ENCODE measurements around the gene NIP7.

NIP7 gene

GRCh38 chr16:69318911-69319289, 20.7 kb upstream of the NIP7 start:
- DNase-seq (ENCODE audit: low spot score): no peak

GRCh38 chr16:69319381-69319780, 20.2 kb upstream of the NIP7 start:
- no peak for DNase-seq (ENCODE audit: low spot score)

DNA sequence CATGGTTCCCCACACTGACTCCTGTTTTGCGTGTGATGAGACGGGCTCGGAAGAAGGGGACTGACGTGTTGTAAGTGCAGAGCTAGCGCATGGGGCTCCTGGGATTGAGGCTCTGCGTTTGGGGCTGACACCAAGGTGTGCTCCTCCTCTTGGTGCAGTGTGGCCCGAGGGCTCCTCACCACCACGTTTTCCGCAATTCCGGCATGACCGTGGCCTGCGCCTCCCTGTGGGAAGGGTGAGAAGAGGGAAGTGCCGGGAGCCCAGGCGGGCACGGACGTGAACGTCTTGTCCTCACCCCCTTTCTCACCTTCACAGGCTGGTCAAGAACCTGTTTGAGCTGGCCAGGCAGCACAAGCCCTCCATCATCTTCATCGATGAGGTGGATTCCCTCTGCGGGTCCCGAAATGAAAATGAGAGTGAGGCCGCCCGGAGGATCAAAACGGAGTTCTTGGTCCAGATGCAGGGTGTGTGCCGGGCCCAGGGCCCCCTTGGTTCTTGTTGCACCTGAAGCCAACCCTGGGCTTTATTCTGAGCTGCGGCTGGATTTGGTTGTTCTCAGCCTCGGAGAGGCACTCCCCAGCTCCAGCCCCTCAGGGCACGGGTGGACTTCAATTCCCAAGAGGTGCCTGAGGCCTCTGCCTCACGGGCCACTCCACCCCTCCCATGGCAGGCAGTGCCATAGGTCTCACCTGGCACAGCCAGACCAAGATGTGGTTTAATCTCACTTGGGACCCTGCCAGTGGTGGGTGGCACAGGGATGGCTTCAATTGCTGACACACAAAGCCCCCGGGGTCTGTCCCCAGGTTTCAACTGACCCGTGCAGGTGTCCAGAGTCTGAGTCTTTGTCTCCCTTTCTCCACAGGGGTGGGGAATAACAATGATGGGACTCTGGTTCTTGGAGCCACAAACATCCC, 19.5 kb upstream of the NIP7 start:
- DNase-seq (ENCODE audit: low spot score): no peak

GRCh38 chr16:69320740-69321073, 18.9 kb upstream of the NIP7 start:
- no peak for DNase-seq (ENCODE audit: low spot score)

GRCh38 chr16:69321080-69321479, 18.5 kb upstream of the NIP7 start:
- no peak for DNase-seq (ENCODE audit: low spot score)

DNA sequence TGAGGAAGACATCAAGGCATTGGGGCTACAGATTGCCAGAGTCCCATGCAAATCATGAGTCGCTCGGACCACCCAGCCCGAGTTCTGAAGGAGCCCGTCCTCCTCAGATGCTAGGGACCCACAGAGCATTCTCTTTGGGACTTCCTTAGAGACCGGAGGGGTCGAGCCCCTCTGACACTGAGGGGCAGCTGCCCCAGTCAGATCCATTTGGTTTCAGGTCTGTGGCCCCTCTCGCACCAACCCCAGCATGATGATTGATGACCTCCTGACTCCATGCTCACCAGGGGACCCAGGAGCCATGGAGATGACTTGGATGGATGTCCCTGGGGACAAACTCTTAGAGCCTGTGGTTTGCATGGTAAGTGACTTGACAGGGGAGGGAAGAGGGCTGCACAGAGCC, 17.2 kb upstream of the NIP7 start:
- no peak for DNase-seq (ENCODE audit: low spot score)

DNA sequence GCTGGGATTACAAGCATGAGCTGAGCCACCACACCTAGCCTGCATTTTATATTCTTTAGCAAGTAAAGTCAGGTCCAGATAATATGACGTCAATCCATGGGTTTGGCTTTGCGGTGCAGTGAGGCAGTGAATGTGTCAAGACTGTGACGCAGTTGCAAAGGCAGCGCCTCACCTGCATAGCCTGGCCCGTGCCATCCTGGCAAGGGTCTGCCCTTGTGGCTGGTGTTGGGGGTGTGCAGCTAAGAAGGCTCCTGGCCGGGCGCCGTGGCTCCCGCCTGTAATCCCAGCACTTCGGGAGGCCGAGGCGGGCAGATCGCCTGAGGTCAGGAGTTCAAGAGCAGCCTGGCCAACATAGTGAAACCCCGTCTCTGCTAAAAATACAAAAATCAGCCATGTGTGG, 16.2 kb upstream of the NIP7 start:
- no peak for DNase-seq (ENCODE audit: low spot score)

DNA sequence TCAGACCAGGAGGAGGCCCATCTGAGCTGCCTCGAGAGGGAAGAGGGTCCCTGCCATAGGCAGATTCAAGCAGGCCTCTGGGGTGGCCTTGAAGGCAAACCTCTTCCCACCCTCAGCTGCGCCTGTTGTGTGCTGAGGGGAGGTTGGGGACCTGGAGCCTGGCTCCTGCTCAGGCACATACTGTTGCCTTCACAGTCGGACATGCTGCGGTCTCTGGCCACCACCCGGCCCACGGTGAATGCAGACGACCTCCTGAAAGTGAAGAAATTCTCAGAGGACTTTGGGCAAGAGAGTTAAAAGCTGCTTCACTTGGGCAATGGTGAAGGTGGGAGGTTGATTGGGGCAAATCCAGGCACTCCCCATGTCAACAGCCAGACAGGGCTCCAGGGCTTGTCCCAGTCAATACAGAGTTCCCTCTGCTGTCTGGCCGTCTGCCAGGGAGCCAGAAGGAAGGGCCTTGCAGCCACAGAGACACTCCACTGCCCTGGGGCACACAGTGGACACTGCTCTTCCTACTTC, 15.5 kb upstream of the NIP7 start:
- DNase-seq (ENCODE audit: low spot score): no peak

DNA sequence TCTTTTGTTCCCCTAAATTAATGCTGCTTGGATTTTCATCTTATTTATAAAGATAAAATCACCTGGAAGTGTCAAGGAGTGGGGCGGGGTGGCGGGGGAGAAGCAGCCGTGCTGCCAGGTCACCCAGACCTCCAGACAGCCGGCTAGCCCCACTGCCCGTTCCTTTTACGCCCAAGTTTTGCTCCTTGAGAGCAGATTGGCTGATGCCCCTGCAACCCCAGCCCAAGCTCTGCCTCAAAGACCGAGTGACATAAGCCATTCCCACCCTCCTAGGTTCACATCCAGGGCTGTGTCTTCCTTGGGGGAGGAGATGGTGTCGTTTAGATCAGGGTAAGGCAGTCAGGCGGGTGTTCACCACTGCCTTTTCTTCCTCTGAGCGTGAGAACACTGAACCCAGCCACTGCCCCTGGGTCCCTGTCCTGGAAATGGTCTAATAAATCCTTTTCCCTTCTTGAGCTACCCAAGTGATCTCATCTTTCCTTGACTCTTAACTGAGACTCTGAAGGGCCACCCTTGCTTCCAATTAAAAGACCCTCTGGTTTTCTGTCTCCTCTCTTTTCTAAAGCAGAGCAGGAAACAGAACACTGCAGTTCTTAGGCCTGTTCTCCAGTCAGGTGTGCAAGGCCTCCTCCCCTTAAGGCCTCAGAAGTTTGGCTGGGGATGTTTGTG, 14.9 kb upstream of the NIP7 start:
- DNase-seq (ENCODE audit: low spot score): no peak

DNA sequence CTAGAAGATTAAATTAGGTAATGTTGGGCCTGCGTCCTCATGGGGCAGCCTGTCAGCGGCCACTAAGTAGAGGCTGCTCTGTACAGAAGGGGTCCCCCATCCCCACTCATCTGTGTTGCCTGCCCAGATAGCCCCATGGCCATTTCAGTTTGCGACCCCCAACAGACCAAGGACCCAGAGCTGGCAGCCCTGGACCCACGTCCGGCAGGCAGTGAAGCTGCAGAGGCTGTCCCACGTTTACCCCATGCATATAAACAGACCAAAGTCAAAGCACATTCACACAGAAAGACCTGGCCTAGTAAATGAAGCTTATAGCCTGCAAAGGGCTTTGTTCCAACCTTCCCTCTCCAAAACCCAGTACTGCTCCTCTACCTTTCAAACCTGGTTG, 13.8 kb upstream of the NIP7 start:
- DNase-seq (ENCODE audit: low spot score): no peak

GRCh38 chr16:69326172-69326873, 13.2 kb upstream of the NIP7 start:
- DNase-seq (ENCODE audit: low spot score): no peak

- no peak for DNase-seq (ENCODE audit: low spot score)
Measured at GRCh38 chr16:69327585-69328310, 11.8 kb upstream of the NIP7 start.

- no peak for DNase-seq (ENCODE audit: low spot score)
Measured at GRCh38 chr16:69328854-69329316, 10.7 kb upstream of the NIP7 start.

- no peak for DNase-seq (ENCODE audit: low spot score)
Measured at GRCh38 chr16:69329369-69330285, 9.9 kb upstream of the NIP7 start.

DNA sequence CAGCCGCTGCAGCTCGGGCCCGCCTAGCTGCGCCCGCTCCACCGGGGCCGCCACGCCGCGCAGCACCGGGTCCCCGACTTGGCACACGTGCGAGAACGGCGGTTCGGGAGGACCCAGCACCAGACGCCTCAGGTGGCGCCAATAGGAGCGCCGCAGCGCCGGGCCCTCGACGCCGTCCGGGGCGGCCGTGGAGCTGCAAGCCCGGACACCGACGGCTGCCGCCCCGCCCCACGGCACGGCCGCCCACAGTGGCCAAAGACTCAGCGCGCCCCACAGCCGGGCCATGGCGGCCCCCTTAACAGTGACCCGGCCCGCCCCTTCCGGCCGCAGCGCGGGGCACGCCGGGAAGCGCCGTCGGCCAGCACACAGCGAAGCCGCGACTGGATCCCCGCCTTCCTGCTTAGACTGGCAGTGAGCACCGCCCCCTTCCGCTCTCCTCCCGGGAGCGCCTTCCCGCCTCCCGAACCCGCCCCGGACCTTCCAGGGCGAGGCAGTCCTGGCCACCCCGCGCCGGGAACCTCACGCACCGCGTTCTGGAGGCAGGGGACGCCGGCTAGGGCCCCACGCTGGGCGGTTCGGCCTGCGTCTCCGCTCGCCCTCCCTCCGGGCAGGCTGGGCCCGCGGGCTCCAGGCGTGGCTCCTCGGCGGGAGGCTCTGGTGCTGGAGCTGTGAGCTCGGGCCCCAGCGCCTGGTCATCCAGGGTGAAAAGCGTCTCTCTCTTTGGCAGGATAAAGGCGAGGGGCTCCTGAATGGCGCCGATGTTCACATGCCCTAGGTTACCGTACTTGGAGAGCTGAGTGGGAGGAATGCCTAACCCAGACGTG, 9.1 kb upstream of the NIP7 start, which contains the start of gene PDF:
TSS of gene PDF (minus strand) at position 303 of the 824 bp plus-strand sequence. CDS start at position 285, 18 bp downstream.
- peak; percentile 95 for DNase-seq (ENCODE audit: low spot score)

DNA sequence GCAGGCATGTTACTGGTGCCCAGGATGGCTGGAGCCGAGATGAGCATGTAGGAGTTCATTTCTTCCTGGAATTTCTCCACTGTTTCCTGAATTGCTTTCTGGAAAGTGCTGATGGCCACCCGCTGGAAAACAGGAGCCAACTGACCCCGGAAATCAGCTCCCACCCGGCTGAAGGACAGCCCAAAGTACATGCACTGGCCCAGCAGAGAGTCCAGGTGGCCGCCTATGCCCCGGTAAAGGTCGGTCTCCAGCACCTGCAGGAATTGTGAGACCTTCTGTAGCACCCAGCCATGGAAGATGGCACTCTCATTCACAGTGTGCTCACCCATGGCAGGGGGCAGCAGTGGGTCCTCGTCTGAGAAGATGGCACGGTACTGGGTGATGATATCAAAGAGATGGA, 4.9 kb upstream of the NIP7 start:
- no peak for DNase-seq (ENCODE audit: low spot score)

- no peak for DNase-seq (ENCODE audit: low spot score)
Measured at GRCh38 chr16:69338557-69339288, 849 bp upstream of the NIP7 start.

DNA sequence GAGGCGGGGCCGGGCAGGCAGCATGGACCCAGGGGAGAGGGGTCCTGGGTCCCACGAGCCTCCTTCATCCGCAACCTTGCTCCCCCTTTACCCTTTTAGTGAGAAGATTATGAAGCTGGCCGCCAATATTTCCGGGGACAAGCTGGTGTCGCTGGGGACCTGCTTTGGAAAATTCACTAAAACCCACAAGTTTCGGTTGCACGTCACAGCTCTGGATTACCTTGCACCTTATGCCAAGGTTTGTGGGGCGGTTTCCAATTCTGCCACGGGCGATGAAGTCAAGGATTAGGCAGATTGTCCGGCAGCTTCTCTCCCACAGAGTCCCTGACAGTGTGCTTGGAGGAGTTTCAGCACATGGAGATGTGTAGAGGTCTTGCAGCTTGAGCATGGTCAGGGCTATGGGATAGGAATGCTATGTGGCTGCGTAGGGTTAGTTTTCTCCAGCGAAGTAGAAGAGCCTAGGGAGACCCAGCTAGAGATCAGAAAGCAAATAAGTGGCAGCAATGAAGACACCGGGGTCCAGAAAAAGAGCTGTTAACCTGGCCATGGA, 598 bp downstream of the NIP7 start:
- no peak for DNase-seq (ENCODE audit: low spot score)

GRCh38 chr16:69344171-69344570, 4.6 kb downstream of the NIP7 start:
- no peak for DNase-seq (ENCODE audit: low spot score)
